GM18502 (cell line): ENCODE measurements around the gene PALM2AKAP2.

Experiments
- ATAC-seq: cut with Tn5 transposase; IDR thresholded peaks from one replicate; pipeline ENCODE4 v1.9.1; 2021; ENCODE audit warnings: mild to moderate bottlenecking; ENCODE audit not compliant: unreplicated experiment, poor library complexity

PALM2AKAP2 gene

GRCh38 chr9:109779711-109780452 is at the start of gene PALM2AKAP2:
Gene PALM2AKAP2 (plus strand): TSS chr9:109780198. CDS start chr9:109780489, 291 bp downstream.
- no peak for ATAC-seq

GRCh38 chr9:109730228-109730627 is 49.8 kb upstream of the PALM2AKAP2 start:
- no peak for ATAC-seq

- no peak for ATAC-seq
Observed at GRCh38 chr9:109733690-109734089, 46.3 kb upstream of the PALM2AKAP2 start.

GRCh38 chr9:109734814-109735213 is 45.2 kb upstream of the PALM2AKAP2 start:
- ATAC-seq, result no peak

- no peak for ATAC-seq
Observed at GRCh38 chr9:109735801-109736200, 44.2 kb upstream of the PALM2AKAP2 start.

GRCh38 chr9:109737295-109737694 is 42.7 kb upstream of the PALM2AKAP2 start:
- no peak for ATAC-seq

GRCh38 chr9:109739760-109740159 is 40.2 kb upstream of the PALM2AKAP2 start:
- ATAC-seq, result no peak

GRCh38 chr9:109742776-109743348 is 37.1 kb upstream of the PALM2AKAP2 start:
- no peak for ATAC-seq

GRCh38 chr9:109743696-109744095 is 36.3 kb upstream of the PALM2AKAP2 start:
- no peak for ATAC-seq

GRCh38 chr9:109745335-109746283 is 34.4 kb upstream of the PALM2AKAP2 start:
- no peak for ATAC-seq

GRCh38 chr9:109751253-109751652 is 28.7 kb upstream of the PALM2AKAP2 start:
- no peak for ATAC-seq

- ATAC-seq, result no peak
Observed at GRCh38 chr9:109753308-109753707, 26.7 kb upstream of the PALM2AKAP2 start.

- no peak for ATAC-seq
Observed at GRCh38 chr9:109755040-109755439, 25.0 kb upstream of the PALM2AKAP2 start.

GRCh38 chr9:109759589-109759988 is 20.4 kb upstream of the PALM2AKAP2 start:
- ATAC-seq, result no peak

- ATAC-seq, result no peak
Observed at GRCh38 chr9:109765278-109765677, 14.7 kb upstream of the PALM2AKAP2 start.

GRCh38 chr9:109765830-109766229 is 14.2 kb upstream of the PALM2AKAP2 start:
- ATAC-seq, result no peak

GRCh38 chr9:109766351-109766750 is 13.6 kb upstream of the PALM2AKAP2 start:
- no peak for ATAC-seq

GRCh38 chr9:109767404-109767803 is 12.6 kb upstream of the PALM2AKAP2 start:
- no peak for ATAC-seq

- ATAC-seq, result no peak
Observed at GRCh38 chr9:109767814-109768213, 12.2 kb upstream of the PALM2AKAP2 start.

GRCh38 chr9:109769250-109769649 is 10.7 kb upstream of the PALM2AKAP2 start:
- no peak for ATAC-seq

GRCh38 chr9:109770101-109770500 is 9.9 kb upstream of the PALM2AKAP2 start:
- no peak for ATAC-seq
